Lower leg skin (tissue), 3 donors: ENCODE measurements around the gene C19orf81.

Experiments used
- CTCF ChIP-seq, 3 donors: fragments of 450-650 bp; IDR thresholded peaks; one replicate each; pipeline ENCODE4 v1.5.1; 2016; ENCODE audit warnings: antibody characterized with exemption in 3 of 3, mild to moderate bottlenecking in 3 of 3, moderate library complexity in 2 of 3
- POLR2A ChIP-seq, 2 donors: fragments of 450-650 bp; IDR thresholded peaks; one replicate each; pipeline ENCODE4 v1.6.1; 2016 to 2017; ENCODE audit warnings: antibody characterized with exemption in 2 of 2, mild to moderate bottlenecking in 1 of 2, moderate library complexity in 1 of 2

- TF ChIP-seq CTCF (IDR thresholded peaks at IDR 0.05) (no peak), POLR2A (IDR thresholded peaks at IDR 0.05) (no peak)
These were observed 3.5 kb downstream of the C19orf81 start for GRCh38 chr19:50652722-50653121.
